TTC549 (cell line): Measurements from ENCODE around the gene CEND1.

Source experiments
- FAIRE-seq: peaks from 2 replicates; lab custom pipeline; 2012; peaks lifted over from hg19 to GRCh38; lab: Jason Lieb, UNC

CEND1 gene

GRCh38 chr11:794766-795633 lies 5.1 kb upstream of the CEND1 start:
- FAIRE-seq = no peak

DNA sequence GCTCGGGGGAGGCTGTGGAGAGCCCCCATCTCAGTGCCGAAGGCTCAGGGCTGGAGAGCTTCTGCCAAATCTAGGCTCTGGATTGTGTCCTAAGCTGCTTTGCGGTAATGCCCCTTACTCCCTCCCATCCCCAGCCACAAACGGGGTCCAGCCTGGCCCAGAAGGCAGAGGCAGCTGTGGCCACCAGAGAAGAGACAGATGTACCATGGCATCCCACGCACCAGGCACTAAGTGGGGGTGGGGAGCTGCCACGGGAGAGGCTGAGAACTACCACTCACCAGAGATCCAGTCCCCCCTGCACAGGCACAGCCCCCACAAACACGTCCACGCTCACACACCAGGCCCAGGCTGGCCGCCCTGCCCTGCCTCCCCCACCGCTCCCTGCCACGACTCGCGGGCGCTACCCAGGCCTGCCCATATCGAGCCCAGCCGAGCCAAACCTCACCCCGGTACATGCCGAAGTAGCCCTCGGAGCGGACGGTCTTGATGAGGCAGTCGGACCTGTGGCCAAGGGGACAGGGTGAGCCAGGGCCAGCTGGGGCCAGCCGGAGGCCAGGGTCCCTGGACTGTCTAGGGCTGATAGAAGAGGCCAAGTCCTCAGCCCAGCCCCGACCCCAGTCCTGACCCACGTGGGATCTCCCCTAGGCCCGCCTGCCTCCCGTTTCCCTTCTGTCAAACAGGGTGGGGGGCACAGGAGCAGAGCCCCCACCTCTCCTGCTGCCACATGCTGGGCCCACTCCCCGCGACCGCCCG lies 4.3 kb upstream of the CEND1 start:
- no peak for FAIRE-seq

DNA sequence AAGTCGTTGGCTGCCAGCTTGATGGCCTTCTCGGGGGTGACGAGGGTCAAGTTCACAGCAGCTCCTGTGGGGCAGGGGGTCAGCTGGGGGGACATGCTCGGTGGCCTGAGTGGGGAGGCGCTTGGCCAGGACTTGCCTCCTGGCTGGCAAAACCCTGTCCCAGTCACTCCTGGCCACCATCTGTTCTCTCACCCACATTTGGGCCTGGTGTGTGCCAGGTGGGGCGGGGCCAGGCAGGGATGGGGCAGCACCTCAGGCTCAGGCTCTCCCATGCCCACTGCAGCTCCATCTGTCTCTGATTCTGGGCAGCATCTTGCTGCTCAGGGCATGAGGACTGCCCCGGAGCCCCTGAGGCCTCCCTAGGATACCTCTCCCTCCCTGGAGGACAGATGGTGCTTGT lies 3.7 kb upstream of the CEND1 start:
- FAIRE-seq = no peak

DNA sequence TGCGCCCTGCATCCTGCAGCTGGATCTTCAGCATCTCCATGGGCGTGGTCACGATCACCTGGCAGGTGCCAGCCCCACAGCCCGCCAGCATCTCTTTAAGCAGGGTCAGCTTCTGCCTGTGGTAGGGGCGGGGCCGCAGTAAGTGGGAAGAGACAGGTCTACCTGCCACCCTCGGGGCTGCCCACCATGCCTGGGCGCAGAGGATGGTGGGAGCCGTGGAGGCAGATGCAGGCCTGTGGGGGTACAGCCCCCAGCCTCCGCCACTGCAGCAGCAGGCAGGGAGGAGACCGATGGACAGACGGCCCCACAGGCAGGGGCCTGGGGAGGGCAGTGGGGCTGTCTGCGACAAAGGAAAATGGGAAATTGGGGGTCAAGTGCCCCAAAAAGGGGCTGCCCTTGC lies 3.0 kb upstream of the CEND1 start:
- no peak for FAIRE-seq

GRCh38 chr11:792535-792821 lies 2.6 kb upstream of the CEND1 start:
- FAIRE-seq = no peak

DNA sequence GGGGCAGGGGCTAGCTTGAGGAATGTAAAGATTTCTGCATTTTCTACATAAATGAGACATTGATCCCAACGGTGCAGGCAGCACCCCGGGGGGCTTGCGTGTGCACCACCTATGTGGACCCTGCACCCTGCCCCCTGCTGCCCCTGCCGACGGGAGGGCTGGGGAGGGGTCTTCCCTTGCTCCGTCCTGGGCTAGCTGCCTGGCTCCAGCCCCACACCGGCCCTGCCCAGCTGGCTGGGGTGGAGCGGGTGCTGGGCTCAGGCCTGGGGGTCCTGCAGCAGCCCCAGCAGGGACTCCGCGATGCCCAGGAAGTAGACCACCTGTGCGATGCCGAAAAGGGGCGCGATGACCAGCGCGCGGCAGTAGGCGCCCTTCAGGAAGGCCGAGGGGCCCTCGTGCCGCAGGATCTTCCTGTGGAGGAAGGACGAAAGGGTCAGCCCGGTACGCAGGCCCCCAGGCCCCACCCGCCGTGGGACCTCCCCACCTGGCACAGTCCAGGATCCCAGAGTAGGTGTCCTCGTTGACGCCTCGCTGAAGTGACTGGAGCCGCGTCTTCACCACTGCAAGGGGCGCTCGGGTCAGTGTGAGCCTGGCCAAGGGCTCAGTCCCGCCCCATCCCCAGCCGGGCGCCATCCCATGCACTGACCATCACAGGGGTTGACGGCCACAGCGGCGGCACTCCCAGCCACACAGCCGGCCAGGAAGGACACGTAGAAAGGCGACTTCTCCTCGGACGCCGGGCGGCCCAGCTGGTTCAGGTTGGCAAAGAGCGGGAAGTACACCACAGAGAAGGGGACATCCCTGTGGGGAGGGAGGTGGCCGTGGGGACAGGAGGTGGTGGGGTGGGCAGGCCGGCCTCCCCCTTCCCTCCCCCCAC lies 2.0 kb upstream of the CEND1 start:
- FAIRE-seq = no peak

DNA sequence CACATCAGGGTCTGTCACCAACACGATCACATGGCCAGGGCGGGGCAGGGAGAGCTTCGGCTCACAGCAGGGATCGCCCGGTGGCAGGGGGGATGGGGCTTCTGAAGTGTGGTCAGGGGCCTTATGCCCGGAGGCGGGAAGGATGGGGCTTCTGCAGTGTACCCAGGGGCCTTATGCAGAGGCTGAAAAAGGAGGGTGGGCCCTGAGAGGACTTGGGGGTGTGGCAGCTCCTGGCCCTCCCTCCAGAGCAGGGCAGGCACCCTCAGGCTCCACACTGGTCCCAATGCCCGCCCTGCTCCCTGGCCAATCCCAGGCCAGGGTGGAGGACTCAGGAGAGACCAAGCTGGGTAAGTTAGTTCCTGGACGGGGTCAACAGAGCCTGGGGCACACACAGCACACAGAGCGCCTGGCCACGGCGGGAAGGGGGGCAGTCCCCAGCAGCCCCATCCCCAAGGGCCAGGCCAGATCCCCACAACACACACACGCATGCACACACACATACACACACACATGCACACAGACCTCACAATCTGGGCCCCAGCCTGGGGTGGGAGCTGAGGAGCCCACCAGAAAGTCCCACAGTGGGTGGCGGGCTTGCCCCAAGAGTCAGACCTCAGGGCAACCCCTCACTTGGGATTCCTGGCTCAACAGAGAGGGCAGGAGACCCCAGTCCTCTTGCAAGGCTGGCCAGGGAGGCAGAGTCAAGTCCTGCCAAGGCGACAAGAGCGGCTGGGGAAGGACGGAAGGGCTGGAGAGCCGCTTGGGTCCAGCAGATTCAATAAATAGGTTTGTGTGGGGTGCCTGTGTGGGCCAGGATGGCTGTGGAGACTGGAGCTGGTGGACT lies 1.1 kb upstream of the CEND1 start:
- no peak for FAIRE-seq

DNA sequence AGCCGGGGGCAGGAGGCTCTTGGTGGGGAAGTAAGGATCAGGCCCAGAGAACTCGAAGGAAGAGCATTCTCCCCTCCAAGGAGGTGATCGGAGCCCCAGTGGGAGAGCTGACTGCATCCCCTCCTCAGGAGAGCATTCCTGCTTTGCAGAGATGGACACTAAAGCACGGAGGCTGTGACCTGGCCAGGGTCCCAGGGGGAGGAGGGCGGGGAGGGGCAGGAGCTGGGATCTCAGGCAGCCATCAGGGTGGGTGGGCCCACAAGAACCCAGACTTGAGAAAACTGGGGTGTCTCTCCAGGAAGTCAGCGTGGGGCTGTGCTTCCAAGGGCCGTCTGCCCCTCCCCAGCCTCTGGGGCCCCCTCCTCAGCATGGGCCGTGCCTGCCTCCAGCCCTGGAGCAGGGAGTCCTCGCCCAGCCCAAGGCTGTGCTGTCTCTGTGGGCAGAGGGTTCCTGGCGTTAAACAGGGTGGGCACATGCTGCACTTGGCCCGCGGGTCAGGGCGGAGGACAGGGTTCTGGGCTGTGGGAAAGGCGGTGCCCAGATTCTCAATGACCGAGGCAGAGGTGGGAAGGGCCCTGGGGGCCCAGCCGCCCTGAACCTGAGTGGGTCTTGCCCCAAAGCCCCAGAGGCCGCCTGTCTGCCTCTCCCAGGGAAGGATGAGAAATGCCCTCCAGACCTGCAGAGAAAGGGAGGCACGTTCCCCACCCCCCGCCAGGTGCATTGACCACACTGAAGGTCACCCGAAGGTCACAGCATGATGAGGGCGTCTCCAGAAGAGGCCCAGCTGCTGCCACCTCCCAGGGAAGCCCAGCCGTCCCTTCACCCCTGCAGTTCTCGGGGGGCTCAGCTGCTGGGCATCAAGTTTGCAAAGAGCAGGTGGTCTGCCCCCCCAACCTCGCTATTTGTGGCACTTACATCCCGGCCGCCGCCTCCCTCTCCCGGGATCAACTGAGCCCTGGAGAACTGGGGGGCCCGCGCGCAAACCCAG lies 643 bp downstream of the CEND1 start:
- FAIRE-seq = no peak

GRCh38 chr11:788009-788640 lies 1.8 kb downstream of the CEND1 start:
- no peak for FAIRE-seq

DNA sequence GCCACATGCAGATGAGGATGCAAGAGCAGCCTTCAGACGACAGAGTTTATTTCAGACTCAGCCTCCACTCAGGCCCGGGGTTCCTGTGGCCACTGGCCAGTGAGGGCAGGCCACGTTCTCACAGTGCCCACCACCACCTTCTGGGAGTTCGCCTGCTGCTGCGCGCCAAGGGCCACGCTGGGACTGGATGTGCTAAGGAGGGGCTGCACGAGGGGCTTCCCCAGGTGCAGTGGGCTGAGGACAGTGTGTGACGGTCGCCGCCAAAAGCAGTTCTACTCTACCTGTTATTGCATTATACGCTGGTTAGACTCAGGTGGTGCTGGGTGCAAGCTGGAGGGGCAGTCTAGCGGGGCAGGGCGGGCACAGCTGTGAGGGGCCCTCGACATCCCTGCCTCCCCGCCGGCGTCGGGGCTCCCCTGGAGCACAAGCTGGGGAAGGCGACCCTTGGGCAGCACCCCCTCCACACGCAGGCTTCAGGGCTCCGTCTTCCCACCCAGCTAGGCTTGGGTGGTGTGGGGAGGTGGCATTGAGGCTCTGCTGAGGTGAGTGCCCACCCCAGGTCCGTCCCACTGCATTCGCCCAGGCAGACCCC lies 2.7 kb downstream of the CEND1 start:
- FAIRE-seq = no peak

GRCh38 chr11:786235-787083 lies 3.4 kb downstream of the CEND1 start:
- FAIRE-seq = no peak

DNA sequence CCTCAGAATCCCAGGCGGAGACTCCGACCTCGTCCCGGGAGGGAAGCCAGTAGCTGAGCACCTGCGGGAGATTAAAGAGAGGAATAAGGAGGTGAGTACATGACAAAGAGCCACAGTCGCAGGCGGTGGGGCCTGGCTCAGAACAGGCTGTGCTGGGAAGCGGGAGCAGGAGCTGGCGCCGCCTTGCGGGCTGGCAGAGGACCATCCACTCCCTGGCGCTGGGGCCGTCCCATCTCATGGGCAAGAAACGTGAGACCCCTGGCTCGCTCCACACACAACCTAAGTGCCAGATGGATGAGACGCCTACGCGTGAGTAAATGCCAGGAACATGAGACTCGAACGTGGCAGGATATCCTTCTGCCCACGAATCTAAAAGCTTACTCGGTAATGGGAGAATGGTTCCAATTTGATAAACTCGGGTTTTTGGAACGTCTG lies 6.3 kb downstream of the CEND1 start:
- FAIRE-seq = no peak

DNA sequence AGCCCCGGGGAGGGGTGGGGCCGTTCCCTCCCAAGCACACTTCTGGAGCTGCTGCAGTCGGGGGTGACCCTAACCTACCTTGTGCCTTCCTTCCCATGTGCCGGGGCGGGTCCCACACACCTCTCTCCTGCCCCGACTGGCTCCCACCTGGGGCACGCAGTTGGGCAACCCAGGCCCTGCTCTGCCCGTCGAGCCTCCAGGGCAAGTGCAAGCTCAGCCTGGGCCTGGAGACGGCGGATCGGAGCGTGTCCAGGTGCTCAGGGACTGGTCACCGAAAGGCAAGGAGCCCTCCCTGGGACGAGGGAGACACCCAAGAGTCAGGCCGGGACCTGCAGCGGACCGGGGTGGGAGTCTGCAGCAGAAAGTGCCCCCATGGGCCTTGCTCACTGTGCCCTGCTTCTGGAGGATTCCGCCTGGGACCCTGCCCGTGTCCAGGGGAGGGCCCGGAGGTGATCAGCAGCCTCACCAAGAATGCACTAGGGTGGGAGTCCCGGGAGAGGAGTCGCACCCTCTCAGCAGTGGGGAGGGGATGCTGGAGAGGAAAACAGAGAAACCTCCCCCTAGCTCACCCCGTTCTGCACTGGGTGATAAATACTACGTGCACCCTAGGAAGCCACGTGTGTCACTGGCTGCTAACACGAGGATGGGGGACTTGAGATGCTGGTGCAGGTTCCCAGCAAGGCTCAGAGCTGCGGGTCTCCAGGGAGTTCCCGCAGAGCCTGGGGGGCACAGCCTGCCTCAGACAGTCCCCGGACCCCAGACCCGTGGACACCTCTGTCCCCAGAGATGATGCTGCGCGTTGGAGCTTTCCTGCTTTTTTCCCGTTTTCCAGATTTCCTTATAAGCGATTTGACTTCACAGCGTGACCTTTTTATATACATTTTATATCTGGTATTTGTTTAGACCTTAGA lies 7.4 kb downstream of the CEND1 start:
- FAIRE-seq = no peak

DNA sequence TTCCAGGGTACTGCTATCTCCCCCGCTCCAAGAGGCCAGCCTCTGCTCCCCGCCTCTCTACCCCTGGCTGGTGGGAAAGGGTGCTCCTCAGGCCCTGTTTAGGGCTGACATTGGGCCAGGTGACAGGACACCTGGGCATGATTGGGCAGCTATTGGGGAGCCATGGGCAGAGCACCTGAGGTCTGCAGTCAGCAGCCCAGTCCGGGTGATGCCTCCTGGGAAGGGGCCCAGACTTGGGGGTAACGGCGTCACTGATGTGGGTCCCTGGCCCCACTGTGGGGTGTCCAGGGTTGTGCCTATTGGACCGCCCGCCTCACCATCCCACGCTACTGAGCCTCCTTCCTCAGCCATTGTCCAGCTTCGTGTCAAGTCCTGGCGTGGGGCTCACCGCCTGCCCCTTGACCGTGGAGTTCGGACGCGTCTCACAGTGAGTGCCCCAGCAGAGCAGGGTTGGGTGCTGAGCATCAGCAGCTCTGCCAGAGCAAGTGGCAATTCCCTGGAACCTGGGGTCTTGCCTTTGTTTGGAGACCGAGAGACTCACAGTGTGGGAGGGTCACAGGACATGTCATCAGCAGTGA lies 9.8 kb downstream of the CEND1 start:
- FAIRE-seq = no peak

DNA sequence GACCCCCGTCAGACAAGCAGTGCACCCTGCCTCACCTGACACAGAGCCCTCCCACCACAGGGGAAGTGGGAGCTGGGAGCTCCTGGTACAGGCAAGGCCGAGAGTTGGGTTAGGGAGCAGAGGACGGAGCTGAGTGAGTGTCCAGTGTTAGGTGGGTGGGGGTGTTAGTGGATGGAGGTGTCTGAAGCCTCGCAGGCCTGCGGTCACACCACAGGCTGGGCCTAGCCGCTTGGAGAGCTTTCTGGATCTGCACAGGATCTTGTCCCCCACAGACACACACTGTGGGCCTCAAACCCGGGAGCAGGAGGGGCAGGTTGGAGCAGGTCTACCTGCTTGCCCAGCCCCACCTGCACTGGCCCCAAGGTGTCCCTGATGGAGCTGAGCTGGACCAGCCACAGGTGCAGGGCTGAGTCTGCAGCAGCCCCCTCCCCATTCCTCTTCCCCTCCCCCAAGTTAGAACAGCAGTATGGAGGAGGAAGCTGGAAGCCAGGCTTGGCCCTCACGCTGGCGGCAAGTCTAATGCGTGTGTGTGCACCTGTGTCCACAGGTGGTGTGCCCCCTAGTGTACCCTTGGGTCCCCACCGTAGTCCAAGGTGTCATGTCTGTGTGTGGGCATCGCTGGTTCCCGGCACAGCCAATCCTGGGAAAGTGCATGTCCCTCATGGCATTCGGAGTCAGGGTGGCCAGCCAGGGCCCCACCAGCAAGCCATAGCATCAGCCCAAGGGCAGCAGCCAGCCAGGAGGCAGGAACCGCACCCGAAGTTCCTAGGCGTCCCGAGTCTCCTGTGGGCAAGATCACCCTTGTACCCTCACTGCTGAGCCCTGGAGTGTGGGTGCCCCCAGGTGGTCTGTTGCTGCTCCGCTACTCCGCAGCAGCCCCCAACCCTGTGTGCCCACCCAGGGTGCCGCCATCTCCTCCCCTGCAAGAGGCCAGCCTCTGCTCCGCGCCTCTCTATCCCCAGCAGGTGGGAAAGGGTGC lies 10.6 kb downstream of the CEND1 start:
- FAIRE-seq = no peak
